ENCODE results near the gene TMEM126A. TPM values are rescaled to one million over a fixed set of nuclear protein-coding genes. Genes with fewer than 3 reads are reported as not detected.

The TMEM126A gene
- total and polyA plus RNA-seq, 2 of the 13 experiments (the other 11 are each of a cell fraction or from before 2014, with no cell fraction given) = 59.5 to 66.9 TPM

DNA sequence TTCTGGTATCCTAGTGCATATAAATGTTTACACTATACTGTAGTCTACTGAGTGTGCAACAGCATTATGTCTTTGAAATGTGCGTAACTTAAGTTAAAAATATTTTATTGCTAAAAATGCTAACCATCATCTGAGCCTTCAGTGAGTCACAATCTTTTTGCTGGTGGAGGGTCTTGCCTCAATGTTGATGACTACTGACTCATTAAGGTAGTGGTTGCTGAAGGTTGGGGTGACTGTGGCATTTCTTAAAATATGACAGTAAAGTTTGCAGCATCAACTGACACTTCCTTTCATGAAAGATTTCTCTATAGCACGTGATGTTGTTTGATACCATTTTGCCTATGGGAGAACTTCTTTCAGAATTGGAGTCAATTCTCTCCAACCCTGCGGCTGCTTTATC, 25.6 kb downstream of the TMEM126A start:
- DNase-seq (ENCODE audit: low spot score) (no peak), FAIRE-seq (no peak)

DNA sequence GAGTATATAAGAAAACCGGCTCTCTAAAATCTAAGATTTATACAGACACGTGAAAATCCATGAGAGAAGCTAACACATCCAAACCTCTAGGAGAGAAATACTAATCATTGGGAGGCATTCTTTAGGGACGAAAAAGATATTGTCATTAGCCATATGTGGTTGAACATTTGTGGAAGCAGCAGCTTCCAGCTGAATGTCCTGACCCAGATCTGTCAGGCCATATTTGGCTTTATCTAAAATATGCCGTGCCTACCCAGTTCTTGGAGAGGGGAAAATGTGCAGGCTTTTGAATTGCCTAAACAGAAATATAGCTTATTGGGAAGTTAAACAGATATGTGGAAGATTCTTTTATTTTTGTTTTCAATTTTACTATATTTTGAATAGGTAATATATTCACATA, 31.8 kb downstream of the TMEM126A start:
- H3K36me3 ChIP-seq (replicated peaks in 1 of 2; ENCODE audit: control insufficient read depth in 1 of 2, insufficient read depth in 2 of 2, low read length in 2 of 2) = no peaks in the 10 kb centered on the region
- WGBS (ENCODE audit: low lambda C conversion rate) = 39% methylated on average over 4 of the region's 4 CpGs
- H3K9ac ChIP-seq (ENCODE audit: insufficient read depth, low read depth, low read length) = no peak overlapping the region
- POLR2A ChIA-PET = no interaction called here
- no peaks in the 10 kb centered on the region for H3K9me3 ChIP-seq (ENCODE audit: low read length)
- FAIRE-seq (no peak), ATAC-seq (no peak), DNase-seq (ENCODE audit: low spot score) (no peak)
- BruUV-seq (replicated peaks) = no TSS peak
- H3K27ac ChIP-seq (ENCODE audit: extremely low read length, insufficient read depth, low read length) = no peak overlapping the region
- no peaks in the 10 kb centered on the region for H3K79me2 ChIP-seq (ENCODE audit: insufficient read depth, low read length)
- no peaks in the 10 kb centered on the region for H4K20me1 ChIP-seq (ENCODE audit: insufficient read depth, low read length)
- TF ChIP-seq, protein P1, sequence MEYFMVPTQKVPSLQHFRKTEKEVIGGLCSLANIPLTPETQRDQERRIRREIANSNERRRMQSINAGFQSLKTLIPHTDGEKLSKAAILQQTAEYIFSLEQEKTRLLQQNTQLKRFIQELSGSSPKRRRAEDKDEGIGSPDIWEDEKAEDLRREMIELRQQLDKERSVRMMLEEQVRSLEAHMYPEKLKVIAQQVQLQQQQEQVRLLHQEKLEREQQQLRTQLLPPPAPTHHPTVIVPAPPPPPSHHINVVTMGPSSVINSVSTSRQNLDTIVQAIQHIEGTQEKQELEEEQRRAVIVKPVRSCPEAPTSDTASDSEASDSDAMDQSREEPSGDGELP (IDR thresholded peaks at IDR 0.05; ENCODE audit: borderline replicate concordance, low read depth) = no peak
- TF ChIP-seq TBX3 (IDR thresholded peaks at IDR 0.05; ENCODE audit: borderline replicate concordance) (no peak), TAF1 (CRISPR knock-in tag; IDR thresholded peaks at IDR 0.05) (no peak), ZNF775 (CRISPR knock-in tag; IDR thresholded peaks at IDR 0.05; ENCODE audit: borderline replicate concordance) (no peak), NFKBIZ (CRISPR knock-in tag; IDR thresholded peaks at IDR 0.05) (no peak), ADNP (CRISPR knock-in tag; IDR thresholded peaks at IDR 0.05) (no peak), ZNF546 (CRISPR knock-in tag; conservative IDR thresholded peaks at IDR 0.05) (no peak), NONO (IDR thresholded peaks at IDR 0.05) (no peak), NONO (CRISPR knock-in tag; conservative IDR thresholded peaks at IDR 0.05) (no peak), ZSCAN9 (CRISPR knock-in tag; IDR thresholded peaks at IDR 0.05; ENCODE audit: borderline replicate concordance) (no peak), KMT2A (CRISPR knock-in tag; IDR thresholded peaks at IDR 0.05) (no peak), SMARCE1 (IDR thresholded peaks at IDR 0.05; ENCODE audit: borderline replicate concordance) (no peak), ZNF772 (CRISPR knock-in tag; IDR thresholded peaks at IDR 0.05) (no peak)
- peaks cover 13% of the 10 kb centered on the region; the same call in 1 of the 2 replicates for H3K4me1 ChIP-seq (ENCODE audit: insufficient read depth, low read length)
- peaks cover 0 to 10% of the 10 kb centered on the region in 2 experiments; a peak in 1 of 5 replicates for H3K27me3 ChIP-seq (ENCODE audit: control insufficient read depth in 1 of 2, insufficient read depth in 2 of 2, low read length in 2 of 2)
- no peak overlapping the region for H2AFZ ChIP-seq (ENCODE audit: low read length)
- H3K4me3 ChIP-seq (replicated peaks in 1 of 3; ENCODE audit: insufficient read depth in 1 of 3, low read depth in 2 of 3, low read length in 3 of 3) = no peak overlapping the region
- in situ Hi-C loops (cut with HindIII; ENCODE audit: extremely low pct_ligation_motif_present, low pct_unique_long_range_greater_than_20kb) = no loop called here
- CTCF ChIA-PET (ENCODE audit: low intra/inter-chr PET ratio, low total read pairs) = no interaction called here
- intact Hi-C loops (cut with micrococcal nuclease; ENCODE audit: unreplicated experiment) = no loop called here
- H3K4me2 ChIP-seq (ENCODE audit: low read depth, low read length) = no peak overlapping the region

More for the DNA sequence above, 25.6 kb downstream of the TMEM126A start:
- Histone ChIP-seq H3K27me3 (ENCODE audit: control insufficient read depth in 1 of 2, insufficient read depth in 2 of 2, low read length in 2 of 2) (no peaks in the 10 kb centered on the region; a peak in 1 of 5 replicates), H3K4me2 (ENCODE audit: low read depth, low read length) (no peak overlapping the region), H4K20me1 (ENCODE audit: insufficient read depth, low read length) (no peaks in the 10 kb centered on the region), H3K4me3 (replicated peaks in 1 of 3; ENCODE audit: insufficient read depth in 1 of 3, low read depth in 2 of 3, low read length in 3 of 3) (no peak overlapping the region), H3K79me2 (ENCODE audit: insufficient read depth, low read length) (no peaks in the 10 kb centered on the region), H3K4me1 (ENCODE audit: insufficient read depth, low read length) (peaks cover 12% of the 10 kb centered on the region), H3K9ac (ENCODE audit: insufficient read depth, low read depth, low read length) (no peak overlapping the region), H2AFZ (ENCODE audit: low read length) (no peak overlapping the region), H3K9me3 (ENCODE audit: low read length) (no peaks in the 10 kb centered on the region), H3K27ac (ENCODE audit: extremely low read length, insufficient read depth, low read length) (no peak overlapping the region), H3K36me3 (replicated peaks in 1 of 2; ENCODE audit: control insufficient read depth in 1 of 2, insufficient read depth in 2 of 2, low read length in 2 of 2) (no peaks in the 10 kb centered on the region)
- TF ChIP-seq ZNF550 (CRISPR knock-in tag; IDR thresholded peaks at IDR 0.05; ENCODE audit: borderline replicate concordance) (no peak), POLR2AphosphoS2 (IDR thresholded peaks at IDR 0.05; ENCODE audit: low read depth, low read length) (no peak), STAG1 (CRISPR knock-in tag; IDR thresholded peaks at IDR 0.05) (no peak), TRIM24 (CRISPR knock-in tag; IDR thresholded peaks at IDR 0.05) (no peak), ZNF766 (CRISPR knock-in tag; IDR thresholded peaks at IDR 0.05; ENCODE audit: borderline replicate concordance) (no peak), PAF1 (CRISPR knock-in tag; IDR thresholded peaks at IDR 0.05) (no peak), XBP1 (CRISPR knock-in tag; IDR thresholded peaks at IDR 0.05) (no peak), ZBTB7B (CRISPR knock-in tag; IDR thresholded peaks at IDR 0.05) (no peak), POGZ (CRISPR knock-in tag; IDR thresholded peaks at IDR 0.05) (no peak)
- TF ChIP-seq, protein P2, sequence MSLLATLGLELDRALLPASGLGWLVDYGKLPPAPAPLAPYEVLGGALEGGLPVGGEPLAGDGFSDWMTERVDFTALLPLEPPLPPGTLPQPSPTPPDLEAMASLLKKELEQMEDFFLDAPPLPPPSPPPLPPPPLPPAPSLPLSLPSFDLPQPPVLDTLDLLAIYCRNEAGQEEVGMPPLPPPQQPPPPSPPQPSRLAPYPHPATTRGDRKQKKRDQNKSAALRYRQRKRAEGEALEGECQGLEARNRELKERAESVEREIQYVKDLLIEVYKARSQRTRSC (CRISPR knock-in tag; IDR thresholded peaks at IDR 0.05; ENCODE audit: low read depth) = no peak
- intact Hi-C loops (cut with micrococcal nuclease; ENCODE audit: unreplicated experiment) = no loop called here
- ATAC-seq = no peak
- in situ Hi-C loops (cut with HindIII; ENCODE audit: extremely low pct_ligation_motif_present, low pct_unique_long_range_greater_than_20kb) = no loop called here
- BruUV-seq (replicated peaks) = no TSS peak
- 39% methylated on average over 3 of the region's 3 CpGs for WGBS (ENCODE audit: low lambda C conversion rate)
- ChIA-PET CTCF (ENCODE audit: low intra/inter-chr PET ratio, low total read pairs) (no interaction called here), POLR2A (no interaction called here)

Measured in HepG2 (cell line).